Endothelial cell of coronary artery (primary cell): ENCODE data around the gene FOXD4. TPM values are rescaled to one million over a fixed set of nuclear protein-coding genes. Genes with fewer than 3 reads are reported as not detected.

Experiments used
- total RNA-seq: library from RNA; depleted of rRNA; stranded (reverse); fragments of >200 nt; gene quantifications from 2 replicates; pipeline ENCODE4 v1.2.3, GENCODE V29; 2014

The FOXD4 gene
- total RNA-seq: 0.09 and 0.19 TPM in 2 replicates

GRCh38 chr9:117995-118467 lies at the start of gene FOXD4:
Gene FOXD4, minus strand, starts transcription at chr9:118417. Its CDS starts 298 bp downstream, at chr9:118119.

Other genes starting within 250 kb of the FOXD4 start
- gene WASHC1, start 89.0 kb downstream of the FOXD4 start, total RNA-seq: 4.9 and 5.6 TPM in 2 replicates
- 35.3 and 42.0 TPM in 2 replicates for gene ZNG1A, start 60.6 kb upstream of the FOXD4 start, total RNA-seq
- 0.36 and 0.56 TPM in 2 replicates for gene DOCK8, start 96.4 kb upstream of the FOXD4 start, total RNA-seq